Mucosa of descending colon (tissue), 3 donors: ENCODE results near the gene NME5. TPM values are rescaled to one million over a fixed set of nuclear protein-coding genes. Genes with fewer than 3 reads are reported as not detected.

ENCODE experiments used
- ATAC-seq: fragments of 200-7000 bp; cut with Tn5 transposase; one replicate; pipeline ENCODE4 v1.9.1; 2020; ENCODE audit warnings: mild to moderate bottlenecking, moderate library complexity
- DNase-seq, 3 donors: peaks; one replicate each; pipeline ENCODE4 v3.0.0-alpha.2; 2020
- H3K36me3 ChIP-seq: fragments of 200-600 bp; one replicate; pipeline ENCODE4 v1.8.0; 2021; ENCODE audit warnings: low read depth, mild to moderate bottlenecking
- H3K4me1 ChIP-seq: fragments of 200-600 bp; one replicate; pipeline ENCODE4 v1.8.0; 2021; ENCODE audit warnings: low read depth, mild to moderate bottlenecking
- H3K4me3 ChIP-seq: fragments of 200-600 bp; one replicate; pipeline ENCODE4 v1.8.0; 2021; ENCODE audit warnings: mild to moderate bottlenecking
- H3K9me3 ChIP-seq: fragments of 200-600 bp; one replicate; pipeline ENCODE4 v1.8.0; 2021; ENCODE audit warnings: mild to moderate bottlenecking
- CTCF ChIP-seq: fragments of 200-600 bp; IDR thresholded peaks from one replicate; pipeline ENCODE4 v1.8.0; 2022; ENCODE audit warnings: antibody characterized with exemption, mild to moderate bottlenecking
- intact Hi-C, 2 donors: fragments of 100-400 bp; cut with DNase I in 1 of 2; cut with micrococcal nuclease in 1 of 2; formaldehyde crosslinking; loops; one replicate each; pipeline versions ENCODE4 v1.11.0 to v1.11.1; 2022; cut with DNase I, micrococcal nuclease
- total RNA-seq, 3 donors: library from RNA; stranded (reverse); fragmentation: NEBNext Ultra II Directional in 2 of 3; extraction: Animal tissue kit (Norgen Biotek cat#: 25700) in 2 of 3; gene quantifications; one replicate each; pipeline versions ENCODE4 v1.2.1 to v1.2.4, GENCODE V29; 2021 to 2023
- donor health status: DM: no; HTN: no; CAD: no; lungs with moderate emphysema.
- donor health status: DM: no; HTN: no; CAD: no.
- donor health status: DM: no; HTN: yes; CAD: no.

NME5 gene
- total RNA-seq, 3 donors from 2014 or later, result 1.6 to 4.3 TPM; not detected in 1

GRCh38 chr5:138110266-138110963, 28.8 kb downstream of the NME5 start:
- H3K9me3 ChIP-seq, result no peaks in the 10 kb centered on the region

GRCh38 chr5:138109463-138110265, 29.6 kb downstream of the NME5 start:
- no peak for TF ChIP-seq CTCF
- H3K9me3 ChIP-seq, result no peaks in the 10 kb centered on the region
- ATAC-seq (no peak), DNase-seq (no peak)
- H3K4me1 ChIP-seq, result no peaks in the 10 kb centered on the region
- H3K36me3 ChIP-seq, result no peaks in the 10 kb centered on the region
- intact Hi-C loops, result no loop called here
- no peak overlapping the region for H3K4me3 ChIP-seq

More at GRCh38 chr5:138110266-138110963, 28.8 kb downstream of the NME5 start:
- ATAC-seq, result no peak
- intact Hi-C loops, result no loop called here
- Histone ChIP-seq H3K4me1 (no peaks in the 10 kb centered on the region), H3K36me3 (no peaks in the 10 kb centered on the region), H3K4me3 (no peak overlapping the region)
- DNase-seq, result no peak
- TF ChIP-seq CTCF, result no peak

- Histone ChIP-seq H3K36me3 (no peaks in the 10 kb centered on the region), H3K4me1 (no peaks in the 10 kb centered on the region), H3K9me3 (no peaks in the 10 kb centered on the region), H3K4me3 (no peak overlapping the region)
- DNase-seq (no peak), ATAC-seq (no peak)
- no peak for TF ChIP-seq CTCF
- intact Hi-C loops, result no loop called here
These were observed 32.0 kb downstream of the NME5 start for GRCh38 chr5:138107213-138107612.

- Histone ChIP-seq H3K9me3 (no peaks in the 10 kb centered on the region), H3K36me3 (no peaks in the 10 kb centered on the region), H3K4me1 (no peaks in the 10 kb centered on the region), H3K4me3 (no peak overlapping the region)
- DNase-seq (no peak), ATAC-seq (no peak)
- intact Hi-C loops, result no loop called here
- TF ChIP-seq CTCF, result no peak
These were observed 33.5 kb downstream of the NME5 start for GRCh38 chr5:138105709-138106108.

GRCh38 chr5:138103319-138103637, 36.0 kb downstream of the NME5 start:
- Histone ChIP-seq H3K4me1 (no peaks in the 10 kb centered on the region), H3K36me3 (no peaks in the 10 kb centered on the region), H3K4me3 (no peak overlapping the region), H3K9me3 (no peaks in the 10 kb centered on the region)
- ATAC-seq, result no peak
- DNase-seq, result no peak
- intact Hi-C loops, result no loop called here
- TF ChIP-seq CTCF, result no peak
